ENCODE measurements around the gene CST11. TPM values are rescaled to one million over a fixed set of nuclear protein-coding genes. Genes with fewer than 3 reads are reported as not detected.

CST11 gene
- total and polyA plus RNA-seq, 2 donors (not counting 3 experiments of a cell fraction or from before 2014, with no cell fraction given) = not detected

- POLR2A ChIA-PET = no interaction called here
- BruUV-seq (replicated peaks) = no TSS peak
- FAIRE-seq = no peak
Observed at GRCh38 chr20:23437126-23437899, 15.4 kb downstream of the CST11 start.

More at GRCh38 chr20:23437126-23437899, 15.4 kb downstream of the CST11 start:
- H4K20me1 ChIP-seq (replicated peaks; ENCODE audit: control insufficient read depth, extremely low read depth, insufficient read depth, low read length) = no peaks in the 10 kb centered on the region
- H3K27ac ChIP-seq (ENCODE audit: insufficient read depth, low read depth, low read length) = no peak overlapping the region
- H3K4me1 ChIP-seq (ENCODE audit: control insufficient read depth, extremely low read depth, insufficient read depth, low read length) = no peaks in the 10 kb centered on the region
- dilution Hi-C loops (cut with MboI; ENCODE audit: extremely low pct_ligation_motif_present, low sequenced_read_pairs) (no loop called here), intact Hi-C loops (cut with micrococcal nuclease) (no loop called here)
- DNase-seq (ENCODE audit: low read depth, low spot score) = peak; percentile 17
- TF ChIP-seq CTCF (IDR thresholded peaks at IDR 0.05; ENCODE audit: extremely low read depth in 1 of 2, insufficient read depth in 1 of 2, low read depth in 1 of 2, low read length in 2 of 2) (no peak), EZH2 (IDR thresholded peaks at IDR 0.05; ENCODE audit: borderline replicate concordance, low read depth, low read length, severe bottlenecking) (no peak), POLR2A (IDR thresholded peaks at IDR 0.05; ENCODE audit: low read depth, low read length) (no peak), JUN (IDR thresholded peaks at IDR 0.05; ENCODE audit: borderline replicate concordance, insufficient read depth, insufficient read length, low read depth) (no peak)
- TF ChIP-seq, protein P1, sequence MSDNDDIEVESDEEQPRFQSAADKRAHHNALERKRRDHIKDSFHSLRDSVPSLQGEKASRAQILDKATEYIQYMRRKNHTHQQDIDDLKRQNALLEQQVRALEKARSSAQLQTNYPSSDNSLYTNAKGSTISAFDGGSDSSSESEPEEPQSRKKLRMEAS (IDR thresholded peaks at IDR 0.05; ENCODE audit: insufficient read depth, insufficient read length) = no peak
- H3K27me3 ChIP-seq (ENCODE audit: control insufficient read depth in 2 of 2, insufficient read depth in 2 of 2, low read length in 2 of 2) = peaks cover 0 to 6% of the 10 kb centered on the region in 2 experiments
- H3K4me3 ChIP-seq (replicated peaks in 1 of 3; ENCODE audit: insufficient read depth in 1 of 3, low read depth in 1 of 3, low read length in 3 of 3) = no peak overlapping the region
- no peaks in the 10 kb centered on the region for H3K9me1 ChIP-seq (replicated peaks; ENCODE audit: control insufficient read depth, extremely low read depth, insufficient read depth, low read length)
- no peaks in the 10 kb centered on the region for H3K36me3 ChIP-seq (ENCODE audit: control insufficient read depth in 2 of 2, extremely low read depth in 1 of 2, insufficient read depth in 2 of 2, low read length in 2 of 2)
- no peaks in the 10 kb centered on the region for H3K9me3 ChIP-seq (replicated peaks; ENCODE audit: control insufficient read depth, insufficient read depth, low read length)
- no peak overlapping the region for H3K4me2 ChIP-seq (ENCODE audit: insufficient read depth, low read length)
- CTCF ChIA-PET = interaction anchor here (1.1 to 2.6 kb wide), 6 partner anchors 9 to 87 kb away, joined by 3 to 10 read pairs (median 6); partner anchors contain the start of gene NAPB
- H2AFZ ChIP-seq (ENCODE audit: low read depth, low read length) = no peak overlapping the region
- no peak overlapping the region for H3K9ac ChIP-seq (replicated peaks; ENCODE audit: extremely low read depth, insufficient read depth, low read length)
- H3K79me2 ChIP-seq (ENCODE audit: control insufficient read depth, insufficient read depth, low read length) = no peaks in the 10 kb centered on the region
